Activated CD4-positive, alpha-beta T cell treated with anti-CD3 and anti-CD28 coated beads for 36 hours (primary cell): Measurements from ENCODE around the gene TXNRD1. TPM values are rescaled to one million over a fixed set of nuclear protein-coding genes. Genes with fewer than 3 reads are reported as not detected.
A peak's percentile ranks its signal among the peaks of the same experiment; 100 is the strongest.

ENCODE experiments used
- ATAC-seq: fragments of 200-7000 bp; cut with Tn5 transposase; one replicate; pipeline ENCODE4 v1.10.0; 2021; ENCODE audit warnings: mild to moderate bottlenecking, moderate library complexity
- CTCF ChIA-PET: fragments of 350-600 bp; sonication (Branson Sonifier 250); formaldehyde crosslinking; loops from one replicate; lab custom pipeline; 2021; ENCODE audit warnings: antibody characterized with exemption; lab: Charles Lee
- POLR2A ChIA-PET: fragments of 350-600 bp; sonication (Branson Sonifier 250); formaldehyde crosslinking; loops from one replicate; lab custom pipeline; 2021; ENCODE audit warnings: antibody characterized with exemption, inconsistent platforms; lab: Charles Lee
- DNase-seq: peaks from one replicate; pipeline ENCODE4 v3.0.0-alpha.2; 2020
- H3K27ac Mint-ChIP-seq: one replicate; pipeline ENCODE4 v1.8.0; 2021; ENCODE audit warnings: mixed read lengths
- H3K27me3 Mint-ChIP-seq: one replicate; pipeline ENCODE4 v1.8.0; 2021; ENCODE audit warnings: mixed read lengths
- H3K36me3 Mint-ChIP-seq: one replicate; pipeline ENCODE4 v1.8.0; 2021; ENCODE audit warnings: low read depth, mixed read lengths
- H3K4me1 Mint-ChIP-seq: one replicate; pipeline ENCODE4 v1.8.0; 2021; ENCODE audit warnings: mixed read lengths
- H3K4me3 Mint-ChIP-seq: one replicate; pipeline ENCODE4 v1.8.0; 2021; ENCODE audit warnings: mild to moderate bottlenecking, moderate library complexity, mixed read lengths
- H3K9me3 Mint-ChIP-seq: one replicate; pipeline ENCODE4 v1.8.0; 2021; ENCODE audit warnings: low read depth, mixed read lengths
- intact Hi-C, 2 experiments: fragments of 100-400 bp; cut with DNase I in 1 of 2; cut with micrococcal nuclease in 1 of 2; formaldehyde crosslinking; loops; one replicate each; pipeline versions ENCODE4 v1.14.2 to v1.15.1; 2022 to 2024; cut with DNase I, micrococcal nuclease
- total RNA-seq, 2 experiments: library from RNA; stranded (reverse); gene quantifications; one replicate each; pipeline ENCODE4 v1.2.3, GENCODE V29; 2021

TXNRD1 gene
- total RNA-seq, 2 experiments from 2014 or later: 66.7 to 88.0 TPM

DNA sequence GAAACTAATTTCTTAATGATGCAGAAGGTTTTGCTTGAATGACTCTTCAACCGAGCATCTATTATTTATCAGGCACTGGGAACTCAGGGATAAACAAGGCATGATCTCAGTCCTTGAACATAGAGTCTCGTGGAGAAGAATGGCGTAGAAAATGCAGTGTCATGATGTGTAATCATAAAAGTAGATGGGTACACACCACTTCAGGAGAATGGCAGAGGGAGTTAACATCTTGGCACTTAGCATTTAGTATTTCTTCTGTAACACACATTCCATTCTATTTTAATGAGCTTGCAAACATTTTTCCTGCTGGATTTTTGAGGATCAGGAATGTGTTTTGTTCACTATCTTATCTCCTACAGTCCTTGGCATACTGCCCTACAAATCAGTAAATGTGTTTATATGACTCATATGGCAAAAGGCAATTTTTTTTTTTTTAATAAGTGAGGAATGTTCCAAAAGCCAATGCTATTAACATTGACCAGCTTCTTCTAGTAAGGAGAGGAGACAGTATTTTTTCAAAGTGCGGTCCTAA, 3.8 kb downstream of the TXNRD1 start:
- ChIA-PET POLR2A (interaction anchor here (1.2 kb wide), 1 partner anchor 67 kb away, joined by 9 read pairs; no protein-coding TSS in a partner anchor), CTCF (interaction anchor here (0.6 to 4.2 kb wide), 8 partner anchors 19 to 868 kb away, joined by 3 to 32 read pairs (median 4); no protein-coding TSS in a partner anchor)
- Mint-ChIP-seq H3K27me3 (peaks cover 7% of the 10 kb centered on the region), H3K4me3 (peak overlapping the region; percentile 9), H3K36me3 (no peaks in the 10 kb centered on the region), H3K9me3 (no peaks in the 10 kb centered on the region), H3K4me1 (peaks cover 61% of the 10 kb centered on the region), H3K27ac (peak overlapping the region; percentile 87)
- ATAC-seq (peak; percentile 24), DNase-seq (no peak)
- intact Hi-C loops: loop anchor here (1.0 to 5.0 kb wide), 5 partner anchors 67 to 888 kb away; partner anchors contain the start of genes NFYB (in 2 of the 2) and WASHC4 (in 2 of the 2)

DNA sequence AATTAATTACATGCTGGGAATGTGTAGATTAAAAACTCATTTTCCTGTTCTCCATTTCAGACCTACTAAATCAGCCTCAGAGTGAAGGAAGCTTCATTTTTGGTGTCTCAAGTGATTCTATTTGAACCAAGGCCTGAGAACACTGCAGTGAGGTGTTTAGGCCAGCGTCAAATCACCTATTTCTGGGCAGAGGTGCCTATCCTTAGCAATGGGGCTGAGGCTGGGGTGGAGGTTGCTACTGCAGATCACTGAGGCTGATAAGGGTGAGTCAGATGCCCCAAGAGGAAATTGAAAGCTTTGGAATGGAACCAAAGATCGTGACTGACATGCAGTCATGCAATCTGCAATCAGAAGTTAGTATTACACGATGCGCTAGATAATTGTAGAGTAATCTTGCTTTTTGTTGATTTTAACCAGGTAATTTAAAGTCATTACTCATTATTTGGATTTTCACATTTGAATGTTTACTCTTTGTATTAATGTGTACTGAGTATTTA, 4.4 kb downstream of the TXNRD1 start:
- peak; percentile 81 for DNase-seq
- POLR2A ChIA-PET: interaction anchor here (1.2 kb wide), 1 partner anchor 67 kb away, joined by 9 read pairs; no protein-coding TSS in a partner anchor

DNA sequence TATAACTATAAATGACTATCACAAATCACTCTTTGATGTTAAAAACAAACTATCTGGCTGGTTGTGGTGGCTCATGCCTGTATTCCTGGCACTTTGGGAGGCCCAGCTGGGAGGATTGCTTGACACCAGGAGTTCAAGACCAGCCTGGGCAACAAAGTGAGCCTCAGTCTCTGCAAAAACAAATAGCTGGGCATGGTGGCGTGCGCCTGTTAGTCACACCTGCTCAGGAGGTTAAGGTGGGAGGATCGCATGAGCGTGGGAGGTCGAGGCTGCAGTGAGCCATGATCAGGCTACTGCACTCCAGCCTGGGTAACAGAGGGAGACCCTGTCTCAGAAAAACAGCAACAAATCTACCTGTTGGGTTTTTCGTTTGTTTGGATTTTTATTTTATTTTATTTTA, 5.4 kb downstream of the TXNRD1 start:
- CTCF ChIA-PET: interaction anchor here (0.8 kb wide), 1 partner anchor 12 kb away, joined by 3 read pairs; no protein-coding TSS in a partner anchor
- H3K27ac Mint-ChIP-seq: peak overlapping the region; percentile 87
- no peak for ATAC-seq
- no peak overlapping the region for H3K4me3 Mint-ChIP-seq
- POLR2A ChIA-PET: no interaction called here
- no peaks in the 10 kb centered on the region for H3K9me3 Mint-ChIP-seq
- intact Hi-C loops: loop anchor here in 1 of 2 experiments (1.0 kb wide), 2 partner anchors 65 to 82 kb away; partner anchors contain the start of gene EID3
- no peaks in the 10 kb centered on the region for H3K36me3 Mint-ChIP-seq
- peaks cover 7% of the 10 kb centered on the region for H3K27me3 Mint-ChIP-seq
- H3K4me1 Mint-ChIP-seq: peaks cover 56% of the 10 kb centered on the region
- peak; percentile 37 for DNase-seq

More for the DNA sequence above, 4.4 kb downstream of the TXNRD1 start:
- Mint-ChIP-seq H3K9me3 (no peaks in the 10 kb centered on the region), H3K27me3 (peaks cover 7% of the 10 kb centered on the region), H3K36me3 (no peaks in the 10 kb centered on the region), H3K4me3 (peak overlapping the region; percentile 9), H3K27ac (peak overlapping the region; percentile 87), H3K4me1 (peaks cover 61% of the 10 kb centered on the region)
- CTCF ChIA-PET: interaction anchor here (0.6 to 1.6 kb wide), 10 partner anchors 13 to 867 kb away, joined by 3 to 7 read pairs (median 3); no protein-coding TSS in a partner anchor
- ATAC-seq: peak; percentile 78
- intact Hi-C loops: loop anchor here (1.0 to 5.0 kb wide), 6 partner anchors 66 to 887 kb away; partner anchors contain the start of genes NFYB (in 2 of the 2), WASHC4 (in 2 of the 2) and EID3 (in 1 of the 2)

DNA sequence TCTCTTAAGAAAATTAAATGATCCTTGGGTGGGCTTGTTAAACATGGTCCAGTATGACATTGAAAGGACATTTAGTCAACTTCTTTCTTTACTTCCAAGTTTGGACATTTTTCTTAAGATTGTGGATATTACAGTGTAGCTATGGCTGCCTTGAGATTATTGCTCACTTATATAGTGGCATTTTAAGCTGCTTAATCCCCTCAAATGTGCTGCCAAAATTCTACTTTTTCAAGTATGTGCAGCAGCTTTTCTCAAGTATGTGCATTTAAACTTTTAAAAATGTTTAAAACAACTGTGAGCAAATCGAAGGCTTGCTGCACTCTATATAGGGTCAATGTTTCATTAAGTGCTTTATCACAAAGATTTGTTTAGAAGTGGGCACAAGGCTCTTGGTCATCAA, 7.4 kb downstream of the TXNRD1 start:
- ATAC-seq: no peak
- Mint-ChIP-seq H3K4me3 (no peak overlapping the region), H3K27ac (no peak overlapping the region), H3K27me3 (peaks cover 5% of the 10 kb centered on the region), H3K36me3 (no peaks in the 10 kb centered on the region), H3K9me3 (no peaks in the 10 kb centered on the region), H3K4me1 (peaks cover 42% of the 10 kb centered on the region)
- no peak for DNase-seq
- POLR2A ChIA-PET: interaction anchor here (0.6 to 1.1 kb wide), 2 partner anchors 64 to 65 kb away, joined by 5 to 6 read pairs; no protein-coding TSS in a partner anchor
- intact Hi-C loops: no loop called here
- CTCF ChIA-PET: interaction anchor here (0.8 to 0.9 kb wide), 2 partner anchors 22 to 155 kb away, joined by 3 to 4 read pairs; no protein-coding TSS in a partner anchor

DNA sequence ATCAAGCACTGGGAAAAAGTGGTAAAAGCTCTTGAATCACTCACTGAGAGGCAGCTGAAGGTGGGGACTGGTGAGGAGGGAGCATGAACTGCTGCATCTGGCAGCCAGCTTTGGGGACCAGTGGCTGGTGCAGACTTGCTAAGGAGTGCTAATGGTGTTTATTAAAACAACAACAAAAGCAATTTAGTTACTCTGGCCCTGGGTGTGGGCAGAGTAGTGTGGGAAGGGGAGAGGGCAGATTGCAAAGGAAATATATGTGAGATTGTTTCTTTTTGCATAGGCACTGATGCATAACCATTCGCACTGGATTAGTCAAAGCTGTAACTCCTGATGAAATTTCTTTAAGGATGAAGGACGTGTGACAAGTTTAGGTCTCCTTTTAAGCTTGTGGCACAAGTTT, 8.1 kb downstream of the TXNRD1 start:
- Mint-ChIP-seq H3K27ac (no peak overlapping the region), H3K4me3 (no peak overlapping the region), H3K4me1 (peaks cover 37% of the 10 kb centered on the region), H3K36me3 (no peaks in the 10 kb centered on the region), H3K27me3 (peaks cover 5% of the 10 kb centered on the region), H3K9me3 (no peaks in the 10 kb centered on the region)
- intact Hi-C loops: no loop called here
- POLR2A ChIA-PET: interaction anchor here (1.1 kb wide), 1 partner anchor 64 kb away, joined by 5 read pairs; no protein-coding TSS in a partner anchor
- ATAC-seq (no peak), DNase-seq (no peak)
- CTCF ChIA-PET: interaction anchor here (0.6 to 0.9 kb wide), 3 partner anchors 9 to 31 kb away, joined by 3 to 4 read pairs (median 4); no protein-coding TSS in a partner anchor

DNA sequence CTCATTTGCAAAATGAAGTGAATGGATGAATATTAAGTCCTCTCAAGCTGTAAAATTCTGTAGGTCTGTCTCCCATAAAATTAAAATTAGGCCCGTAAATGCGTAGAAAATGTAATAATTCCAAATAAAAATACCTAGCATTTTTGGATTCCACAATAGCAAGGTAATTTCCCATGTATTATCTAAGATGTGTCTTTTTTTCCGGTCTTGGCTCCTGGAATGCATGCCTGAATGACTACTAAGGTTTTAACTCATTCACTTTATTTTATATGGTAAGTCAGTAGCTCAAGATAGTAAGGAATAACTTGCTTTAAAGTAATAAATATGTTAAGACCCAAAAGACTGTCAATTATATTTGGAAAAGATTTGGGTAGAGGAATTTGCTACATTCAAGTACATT, 11.1 kb downstream of the TXNRD1 start:
- CTCF ChIA-PET: interaction anchor here (0.5 to 0.6 kb wide), 2 partner anchors 28 to 135 kb away, joined by 3 read pairs; no protein-coding TSS in a partner anchor

DNA sequence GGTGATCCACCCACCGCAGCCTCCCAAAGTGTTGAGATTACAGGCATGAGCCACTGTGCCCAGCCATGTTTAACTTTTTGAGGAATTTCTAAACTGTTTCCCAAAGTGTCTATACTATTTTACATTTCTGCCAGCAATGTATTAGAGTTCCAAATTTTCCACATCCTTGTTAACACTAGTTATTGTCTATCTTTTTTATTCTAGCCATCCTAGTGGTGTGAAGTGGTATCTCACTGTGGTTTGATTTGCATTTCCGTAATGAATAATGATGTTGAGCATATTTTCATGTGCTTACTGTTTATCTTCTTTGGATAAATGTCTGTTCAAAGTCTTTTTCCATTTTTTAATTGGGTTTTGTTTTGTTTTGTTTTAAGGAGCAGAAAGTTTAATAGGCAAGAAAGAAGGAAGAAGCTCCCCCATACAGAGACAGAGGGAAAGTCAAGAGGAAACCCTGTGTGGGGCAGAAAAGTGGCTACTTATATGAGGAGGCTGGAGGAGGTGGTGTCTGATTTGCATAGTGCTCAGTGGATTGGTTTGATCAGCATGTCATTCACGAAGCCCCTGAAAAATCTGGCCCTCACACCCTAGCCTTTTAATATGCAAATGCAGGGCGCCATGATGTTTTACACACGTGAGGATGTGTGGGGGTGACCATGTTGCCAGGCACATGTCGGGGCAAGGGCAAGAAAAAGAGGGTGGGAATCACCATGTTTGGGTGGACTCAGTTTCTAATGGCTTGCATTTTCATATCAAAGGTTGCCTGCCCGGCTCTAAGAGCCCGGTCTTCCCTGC, 14.9 kb downstream of the TXNRD1 start:
- Mint-ChIP-seq H3K4me3 (no peak overlapping the region), H3K27ac (no peak overlapping the region), H3K9me3 (peaks cover 9% of the 10 kb centered on the region), H3K4me1 (no peaks in the 10 kb centered on the region), H3K36me3 (peaks cover 8% of the 10 kb centered on the region), H3K27me3 (peaks cover 3% of the 10 kb centered on the region)
- no peak for DNase-seq
- no peak for ATAC-seq
- intact Hi-C loops: no loop called here
- ChIA-PET CTCF (interaction anchor here (0.6 to 0.7 kb wide), 2 partner anchors 14 to 203 kb away, joined by 3 read pairs; no protein-coding TSS in a partner anchor), POLR2A (no interaction called here)

More for the DNA sequence above, 11.1 kb downstream of the TXNRD1 start:
- DNase-seq: no peak
- intact Hi-C loops: no loop called here
- Mint-ChIP-seq H3K27ac (no peak overlapping the region), H3K27me3 (peaks cover 8% of the 10 kb centered on the region), H3K4me3 (no peak overlapping the region), H3K36me3 (peaks cover 2% of the 10 kb centered on the region), H3K9me3 (no peaks in the 10 kb centered on the region), H3K4me1 (peaks cover 9% of the 10 kb centered on the region)
- no peak for ATAC-seq
- POLR2A ChIA-PET: no interaction called here

DNA sequence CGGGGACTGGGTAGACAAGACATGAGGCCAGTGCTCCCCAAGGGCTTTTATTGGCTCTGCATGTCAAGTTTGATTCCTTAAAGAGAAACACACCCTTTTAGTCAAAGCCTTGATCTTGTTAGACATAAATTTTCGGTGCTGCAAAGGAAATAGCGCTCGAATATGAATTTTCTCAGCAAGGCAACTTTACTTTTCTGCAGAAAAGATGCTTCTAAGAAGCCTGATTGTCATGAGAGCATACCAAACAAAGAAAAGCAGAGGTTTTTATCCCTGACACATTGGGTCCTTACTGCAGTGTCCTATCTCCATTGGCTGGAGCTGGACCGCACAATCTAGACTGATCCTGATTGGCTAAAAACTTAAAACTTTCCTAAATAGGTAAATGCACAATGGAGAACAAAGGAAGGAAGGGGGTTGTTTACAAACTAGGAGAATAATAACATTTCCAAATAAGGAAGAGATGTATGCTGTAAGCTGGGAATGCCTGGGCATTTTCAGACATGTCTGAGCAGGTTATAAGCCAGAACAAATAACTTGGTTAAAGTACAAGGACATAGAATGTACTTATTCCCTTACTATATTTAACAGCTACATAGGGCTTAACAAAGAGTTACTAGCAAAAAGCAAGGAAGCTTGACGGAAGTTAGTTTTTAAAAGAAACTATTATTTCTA, 17.2 kb downstream of the TXNRD1 start:
- DNase-seq: no peak
- Mint-ChIP-seq H3K27ac (no peak overlapping the region), H3K27me3 (peaks cover 3% of the 10 kb centered on the region), H3K4me3 (no peak overlapping the region), H3K4me1 (no peaks in the 10 kb centered on the region), H3K36me3 (peaks cover 8% of the 10 kb centered on the region), H3K9me3 (peaks cover 15% of the 10 kb centered on the region)
- POLR2A ChIA-PET: no interaction called here
- intact Hi-C loops: no loop called here
- CTCF ChIA-PET: interaction anchor here (1.2 kb wide), 1 partner anchor 12 kb away, joined by 3 read pairs; no protein-coding TSS in a partner anchor
- ATAC-seq: no peak

DNA sequence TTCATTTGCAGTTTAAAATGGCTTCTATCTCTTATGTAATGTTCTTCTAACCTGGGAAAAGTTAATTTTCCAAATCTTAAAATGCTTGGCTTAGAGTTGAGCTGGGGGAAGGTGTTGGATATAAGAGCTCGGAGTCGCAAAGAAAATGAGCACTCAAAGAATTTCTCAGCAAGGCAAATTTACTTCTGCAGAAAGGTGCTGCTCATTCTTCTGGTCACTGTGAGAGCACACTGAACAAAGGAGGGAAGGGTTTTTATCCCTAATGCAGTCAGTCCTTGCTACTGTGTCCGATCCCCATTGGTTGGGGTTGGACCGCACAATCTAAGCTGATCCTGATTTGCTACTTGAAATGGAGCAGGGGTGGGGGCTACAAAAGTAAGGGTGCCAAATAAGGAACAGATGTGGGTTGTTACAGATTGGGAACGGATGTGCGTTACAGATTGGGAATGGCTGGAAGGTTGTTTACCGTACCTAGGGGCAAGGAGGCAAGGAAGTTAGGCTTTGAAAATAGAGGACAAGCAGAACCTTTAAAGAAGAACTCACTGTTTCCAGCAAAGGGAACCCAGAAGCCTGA, 19.4 kb downstream of the TXNRD1 start:
- H3K36me3 Mint-ChIP-seq: peaks cover 8% of the 10 kb centered on the region
- ChIA-PET CTCF (interaction anchor here (0.6 kb wide), 2 partner anchors 97 to 124 kb away, joined by 3 to 4 read pairs; no protein-coding TSS in a partner anchor), POLR2A (interaction anchor here (0.6 kb wide), 1 partner anchor 1053 kb away, joined by 9 read pairs; no protein-coding TSS in a partner anchor)
- DNase-seq: no peak
- H3K4me1 Mint-ChIP-seq: no peaks in the 10 kb centered on the region
- peaks cover 15% of the 10 kb centered on the region for H3K9me3 Mint-ChIP-seq
- no peak for ATAC-seq
- intact Hi-C loops: no loop called here
- peaks cover 3% of the 10 kb centered on the region for H3K27me3 Mint-ChIP-seq
- H3K27ac Mint-ChIP-seq: no peak overlapping the region
- no peak overlapping the region for H3K4me3 Mint-ChIP-seq

DNA sequence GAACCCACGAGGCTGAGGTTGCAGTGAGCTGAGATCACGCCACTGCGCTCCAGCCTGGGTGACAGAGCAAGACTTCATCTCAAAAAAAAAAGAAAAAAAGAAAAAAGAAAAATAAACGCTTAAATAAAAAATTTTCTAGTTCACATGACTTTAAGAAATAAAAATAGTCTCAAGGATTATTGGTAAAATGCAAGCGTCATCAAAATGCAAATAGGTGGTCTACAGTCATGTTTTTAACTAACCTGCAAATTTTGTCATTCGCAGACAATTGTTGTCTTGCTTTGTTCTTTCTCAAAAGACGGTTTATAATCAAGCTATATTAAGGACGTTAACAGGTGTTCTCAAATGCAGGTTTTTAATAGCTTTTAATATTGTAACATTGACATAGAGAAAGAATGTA, 22.4 kb downstream of the TXNRD1 start:
- peaks cover 5% of the 10 kb centered on the region for H3K36me3 Mint-ChIP-seq

More for the DNA sequence above, 22.4 kb downstream of the TXNRD1 start:
- DNase-seq: no peak
- H3K27ac Mint-ChIP-seq: no peak overlapping the region
- no peak for ATAC-seq
- ChIA-PET CTCF (interaction anchor here (1.0 kb wide), 1 partner anchor 17 kb away, joined by 3 read pairs; no protein-coding TSS in a partner anchor), POLR2A (no interaction called here)
- no peaks in the 10 kb centered on the region for H3K27me3 Mint-ChIP-seq
- H3K4me3 Mint-ChIP-seq: no peak overlapping the region
- peaks cover 12% of the 10 kb centered on the region for H3K9me3 Mint-ChIP-seq
- intact Hi-C loops: no loop called here
- H3K4me1 Mint-ChIP-seq: no peaks in the 10 kb centered on the region
